ENCODE results near the gene CFDP1.

The CFDP1 gene

DNA sequence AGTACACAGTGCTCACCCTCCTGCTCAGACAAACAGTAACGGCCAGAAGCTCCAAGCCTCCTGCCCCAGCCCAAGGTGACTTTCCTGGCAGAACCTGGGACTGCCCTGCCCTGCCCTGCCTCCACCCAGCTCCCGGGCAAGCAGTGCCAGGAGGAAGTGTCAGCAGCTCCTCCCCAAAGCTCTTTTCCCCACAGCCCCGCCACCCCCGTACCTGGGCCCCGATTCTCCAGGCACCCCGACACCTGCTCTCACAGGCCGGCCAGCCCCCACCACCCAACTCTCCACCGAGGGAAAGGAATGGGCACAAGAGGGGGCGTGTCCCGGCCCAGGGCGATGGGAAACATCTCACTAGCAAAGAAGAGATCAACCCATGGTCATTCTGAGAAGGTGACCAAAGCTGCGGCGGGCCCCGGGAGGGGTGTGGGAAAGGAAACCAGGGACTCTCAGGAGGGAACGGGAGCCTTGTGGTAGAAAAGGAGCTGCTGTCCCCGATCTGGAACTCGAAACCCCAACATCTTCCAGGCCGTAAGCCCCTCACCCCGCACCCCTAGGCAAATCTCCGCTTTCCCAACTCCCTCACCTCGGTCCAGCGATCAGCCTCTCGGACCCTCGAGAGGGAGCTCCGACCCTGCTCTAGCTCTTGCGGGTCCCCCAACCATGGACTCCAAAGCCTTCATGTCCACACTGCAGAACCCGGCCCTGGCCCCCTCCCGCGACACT lies 183.1 kb downstream of the CFDP1 start:
- DNase-seq (ENCODE audit: low spot score): no peak

GRCh38 chr16:75249441-75249840 lies 183.9 kb downstream of the CFDP1 start:
- no peak for DNase-seq (ENCODE audit: low spot score)

DNA sequence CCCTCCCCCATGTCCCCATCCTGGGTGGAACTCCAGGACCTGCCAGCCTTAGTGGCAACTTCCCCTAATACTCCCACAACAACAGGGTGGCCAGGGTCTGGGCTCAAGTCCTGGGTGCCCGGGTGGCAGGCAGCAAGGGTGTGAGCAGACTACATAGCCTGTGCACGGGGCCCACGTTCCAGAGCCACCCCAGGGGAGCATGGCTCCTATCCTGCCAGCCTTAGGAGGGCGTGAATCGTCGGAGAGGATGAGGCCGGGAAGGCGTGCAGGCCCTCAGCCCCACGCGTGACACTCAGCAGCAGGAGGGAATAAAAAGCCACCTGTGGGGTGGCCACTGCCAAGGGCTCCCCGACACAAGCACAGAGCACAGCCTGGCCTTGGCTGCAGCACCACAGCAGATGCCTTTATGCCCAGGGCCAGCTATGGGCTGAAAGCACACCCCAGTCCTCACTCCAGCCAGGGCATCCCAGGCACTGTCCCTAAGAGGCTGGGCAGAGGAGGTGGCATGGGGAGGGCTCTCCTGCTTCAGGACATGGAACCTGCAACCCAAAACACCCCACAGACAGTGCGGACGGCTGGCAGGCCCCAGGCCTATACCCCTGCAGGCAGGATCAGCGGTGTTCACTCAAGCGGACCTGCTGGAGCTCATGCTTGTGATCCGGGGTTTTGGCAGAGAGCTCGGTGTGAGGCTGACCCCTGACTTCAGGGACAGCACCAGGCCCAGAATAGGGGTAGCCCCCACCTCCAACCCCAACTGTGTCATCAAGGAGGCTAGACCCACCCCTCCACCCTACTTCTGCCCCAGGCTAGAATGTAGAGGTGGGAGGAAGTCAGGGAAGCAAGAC lies 184.5 kb downstream of the CFDP1 start:
- no peak for DNase-seq (ENCODE audit: low spot score)

DNA sequence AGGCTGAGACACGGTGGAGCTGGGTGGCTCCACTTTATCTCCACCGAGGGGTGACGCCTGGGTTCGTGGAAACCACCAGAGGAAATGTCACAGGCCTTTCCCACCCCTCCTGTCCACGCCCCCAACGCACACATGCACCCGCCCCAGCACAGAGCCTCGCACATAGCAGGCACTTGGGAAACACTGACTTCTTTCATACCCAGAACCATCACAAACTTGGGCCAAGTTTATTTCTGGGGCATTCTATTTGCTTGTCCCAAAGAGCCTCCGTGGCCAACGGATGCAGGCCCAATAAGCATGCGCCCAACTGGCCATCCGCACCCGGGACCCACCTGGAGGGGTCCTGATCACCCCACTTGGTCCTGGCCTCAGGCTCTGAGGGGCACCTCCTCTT lies 185.2 kb downstream of the CFDP1 start:
- peak; percentile 22 for DNase-seq (ENCODE audit: low spot score)

DNA sequence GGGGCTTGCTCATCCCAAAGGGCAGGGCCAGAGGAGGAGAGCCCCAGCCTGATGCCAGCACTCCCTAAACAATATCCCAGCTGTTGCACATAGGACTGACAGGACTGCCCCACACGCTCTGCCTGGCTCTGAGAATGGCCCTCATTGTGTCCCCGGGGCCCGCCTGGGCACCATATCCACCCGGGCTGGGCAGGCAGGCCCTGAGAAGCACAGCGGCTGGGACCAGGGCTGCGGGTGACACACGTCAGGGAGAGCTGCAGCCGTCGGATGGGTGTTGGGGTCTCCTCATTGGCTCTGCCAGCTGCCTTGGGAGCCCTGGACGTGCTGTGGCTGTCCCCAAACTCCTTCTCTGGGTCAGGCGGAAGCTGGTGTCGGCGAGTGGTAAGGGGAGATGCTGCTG lies 186.1 kb downstream of the CFDP1 start:
- no peak for DNase-seq (ENCODE audit: low spot score)

GRCh38 chr16:75246504-75247205 lies 186.6 kb downstream of the CFDP1 start:
- no peak for DNase-seq (ENCODE audit: low spot score)

DNA sequence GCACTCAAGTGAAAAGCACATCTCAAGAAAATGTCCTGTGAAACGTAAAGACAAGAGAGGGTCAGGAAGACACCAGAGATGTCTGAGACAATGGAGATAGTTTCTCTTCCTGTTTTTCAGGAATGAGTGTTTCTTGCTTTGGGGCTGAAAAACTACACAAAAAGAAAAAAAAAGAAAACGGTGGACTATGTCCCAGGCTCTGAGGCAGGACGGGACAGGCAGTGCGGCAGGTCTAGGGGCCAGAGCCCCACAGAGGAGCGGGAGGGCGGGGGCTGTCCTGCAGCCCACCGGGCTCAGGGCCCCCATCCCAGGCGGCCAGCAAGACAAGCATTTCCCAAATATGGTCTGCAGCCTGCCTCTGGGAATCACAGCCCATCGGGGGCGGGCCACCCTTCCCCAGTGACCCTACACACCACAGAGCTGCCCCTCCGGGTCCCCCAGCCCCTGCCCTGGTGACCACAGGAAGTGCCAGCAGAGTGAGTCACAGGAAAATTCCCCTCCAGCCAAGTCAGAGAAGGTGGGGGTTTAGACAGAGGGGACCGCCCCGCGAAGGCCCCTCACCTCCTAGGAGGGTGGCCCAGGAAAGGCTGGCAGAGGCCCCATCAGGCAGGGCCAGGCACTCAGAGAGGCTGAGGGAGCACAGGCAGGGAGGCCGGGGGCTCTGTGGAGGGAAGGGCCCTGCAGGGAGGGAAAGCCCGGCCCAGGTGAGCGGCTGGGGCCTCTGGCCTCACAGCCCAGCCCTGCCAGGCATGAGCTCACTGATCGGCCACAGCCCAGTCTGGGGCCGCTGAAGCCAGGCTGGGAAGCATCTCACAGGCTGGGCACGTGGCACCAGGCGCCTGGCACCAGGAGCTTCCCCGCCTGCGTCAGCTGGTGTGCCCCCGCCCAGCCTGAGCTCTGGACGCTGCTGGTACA lies 188.2 kb downstream of the CFDP1 start:
- DNase-seq (ENCODE audit: low spot score): no peak

DNA sequence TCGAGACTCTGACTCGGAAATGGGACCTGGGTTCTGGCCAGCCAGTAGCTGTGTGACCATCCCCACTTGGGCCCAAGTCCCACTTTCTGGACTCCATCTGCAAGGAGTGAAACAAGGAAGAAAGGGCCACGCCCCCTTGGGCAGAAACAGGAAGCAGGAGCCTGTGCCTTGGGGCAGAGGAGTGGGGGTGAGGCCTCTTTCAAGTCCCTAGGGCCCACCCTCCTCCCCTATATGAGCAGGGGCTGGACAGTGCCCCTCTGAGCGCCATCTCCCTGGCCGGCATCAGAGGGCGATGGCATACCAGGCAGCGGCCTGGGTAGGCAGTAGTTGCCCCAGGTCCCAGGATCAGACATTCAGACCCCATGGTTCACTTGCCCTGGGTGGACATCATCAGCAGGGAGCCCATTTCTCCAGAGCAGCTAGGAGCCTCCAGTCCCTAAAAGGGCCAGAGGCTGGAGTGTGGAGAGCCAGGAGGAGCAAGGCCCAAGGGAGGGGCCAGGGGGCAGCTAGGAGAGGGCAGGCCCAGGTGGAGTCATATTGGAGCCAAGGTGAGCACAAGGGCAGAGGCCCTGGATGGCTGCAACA lies 189.0 kb downstream of the CFDP1 start:
- DNase-seq (ENCODE audit: low spot score): no peak

Data from hematopoietic multipotent progenitor cell treated with erythropoietin and hydrocortisone succinate and interleukin-3 and kit ligand, for 15 days (in vitro differentiated cells).